D721Med (cell line): Measurements from ENCODE around the gene TOR4A.

Experiments
- DNase-seq: peaks from one replicate; pipeline ENCODE4 v3.0.0; 2011; ENCODE audit warnings: low spot score; ENCODE audit not compliant: insufficient read length
- FAIRE-seq: peaks from 2 replicates; lab custom pipeline; 2011; peaks lifted over from hg19 to GRCh38; lab: Jason Lieb, UNC
- TF ChIP-seq, protein P1 (sequence below): IDR thresholded peaks from 2 replicates; pipeline ENCODE4 v1.5.1; 2012; ENCODE audit warnings: mild to moderate bottlenecking, control low read depth; ENCODE audit not compliant: insufficient read depth; ENCODE audit errors: missing control alignments

The TOR4A gene

GRCh38 chr9:137268538-137269201 lies 8.9 kb upstream of the TOR4A start:
- no peak for FAIRE-seq
- DNase-seq: no peak
- TF ChIP-seq, protein P1, sequence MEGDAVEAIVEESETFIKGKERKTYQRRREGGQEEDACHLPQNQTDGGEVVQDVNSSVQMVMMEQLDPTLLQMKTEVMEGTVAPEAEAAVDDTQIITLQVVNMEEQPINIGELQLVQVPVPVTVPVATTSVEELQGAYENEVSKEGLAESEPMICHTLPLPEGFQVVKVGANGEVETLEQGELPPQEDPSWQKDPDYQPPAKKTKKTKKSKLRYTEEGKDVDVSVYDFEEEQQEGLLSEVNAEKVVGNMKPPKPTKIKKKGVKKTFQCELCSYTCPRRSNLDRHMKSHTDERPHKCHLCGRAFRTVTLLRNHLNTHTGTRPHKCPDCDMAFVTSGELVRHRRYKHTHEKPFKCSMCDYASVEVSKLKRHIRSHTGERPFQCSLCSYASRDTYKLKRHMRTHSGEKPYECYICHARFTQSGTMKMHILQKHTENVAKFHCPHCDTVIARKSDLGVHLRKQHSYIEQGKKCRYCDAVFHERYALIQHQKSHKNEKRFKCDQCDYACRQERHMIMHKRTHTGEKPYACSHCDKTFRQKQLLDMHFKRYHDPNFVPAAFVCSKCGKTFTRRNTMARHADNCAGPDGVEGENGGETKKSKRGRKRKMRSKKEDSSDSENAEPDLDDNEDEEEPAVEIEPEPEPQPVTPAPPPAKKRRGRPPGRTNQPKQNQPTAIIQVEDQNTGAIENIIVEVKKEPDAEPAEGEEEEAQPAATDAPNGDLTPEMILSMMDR: no peak

GRCh38 chr9:137269231-137269772 lies 8.2 kb upstream of the TOR4A start:
- TF ChIP-seq, protein P1: no peak
- DNase-seq (no peak), FAIRE-seq (no peak)

DNA sequence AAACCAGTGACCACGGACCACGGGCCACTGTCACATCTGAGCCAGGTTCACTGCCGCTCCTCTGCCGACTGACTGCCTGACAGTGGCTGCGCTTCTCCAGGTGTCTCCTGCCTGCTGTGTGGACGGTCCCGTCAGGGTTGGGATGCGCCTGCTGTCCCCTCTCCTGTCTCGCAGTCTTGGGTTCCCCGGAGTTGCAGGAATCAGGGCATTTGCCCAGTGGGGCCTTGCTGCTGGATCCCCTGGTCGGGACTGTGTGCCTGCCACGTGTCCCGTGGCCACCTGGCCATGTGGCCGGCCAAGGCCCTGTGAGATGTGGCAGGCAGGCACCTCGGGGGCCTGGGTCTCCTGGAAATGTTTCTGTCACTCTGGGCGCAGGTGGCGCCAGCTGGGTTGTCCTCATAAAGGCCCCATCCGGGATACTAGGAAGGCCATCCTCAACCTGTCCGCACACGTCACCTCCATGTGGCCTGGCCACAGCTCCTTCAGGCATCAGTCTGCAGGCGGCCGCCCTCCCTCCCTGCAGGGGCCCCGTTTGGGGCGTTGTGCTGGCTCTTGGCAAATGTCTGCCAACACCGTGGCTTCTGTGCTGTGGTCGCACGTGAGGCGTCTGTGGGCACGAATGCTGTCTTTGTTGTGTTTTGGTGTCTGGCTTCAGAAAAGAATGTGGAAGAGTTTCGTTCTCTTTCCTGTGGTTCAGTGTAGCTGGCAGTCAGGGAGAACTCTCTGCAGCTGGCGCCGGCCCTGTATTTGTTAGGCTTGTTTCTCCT lies 6.4 kb upstream of the TOR4A start:
- FAIRE-seq (no peak), DNase-seq (no peak)
- TF ChIP-seq, protein P1: no peak

DNA sequence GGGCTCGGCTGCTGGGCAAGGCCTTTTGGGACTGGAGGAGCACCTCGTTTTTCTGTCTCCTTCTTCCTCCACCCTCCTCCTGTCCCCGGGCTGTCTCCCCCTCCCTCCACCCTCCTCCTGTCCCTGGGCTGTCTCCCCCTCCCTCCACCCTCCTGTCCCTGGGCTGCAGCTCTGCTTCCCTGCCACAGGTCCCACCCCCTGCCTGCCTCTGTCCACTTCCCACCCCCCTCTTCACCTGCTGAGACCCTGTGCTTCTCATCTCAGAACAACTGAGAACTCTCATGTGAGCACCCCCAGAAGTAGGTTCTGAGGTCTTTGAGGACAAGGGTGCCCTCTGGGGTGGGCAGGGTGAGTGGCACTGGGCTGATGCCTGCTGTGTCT lies 5.8 kb upstream of the TOR4A start:
- TF ChIP-seq, protein P1: no peak
- DNase-seq: no peak
- no peak for FAIRE-seq

DNA sequence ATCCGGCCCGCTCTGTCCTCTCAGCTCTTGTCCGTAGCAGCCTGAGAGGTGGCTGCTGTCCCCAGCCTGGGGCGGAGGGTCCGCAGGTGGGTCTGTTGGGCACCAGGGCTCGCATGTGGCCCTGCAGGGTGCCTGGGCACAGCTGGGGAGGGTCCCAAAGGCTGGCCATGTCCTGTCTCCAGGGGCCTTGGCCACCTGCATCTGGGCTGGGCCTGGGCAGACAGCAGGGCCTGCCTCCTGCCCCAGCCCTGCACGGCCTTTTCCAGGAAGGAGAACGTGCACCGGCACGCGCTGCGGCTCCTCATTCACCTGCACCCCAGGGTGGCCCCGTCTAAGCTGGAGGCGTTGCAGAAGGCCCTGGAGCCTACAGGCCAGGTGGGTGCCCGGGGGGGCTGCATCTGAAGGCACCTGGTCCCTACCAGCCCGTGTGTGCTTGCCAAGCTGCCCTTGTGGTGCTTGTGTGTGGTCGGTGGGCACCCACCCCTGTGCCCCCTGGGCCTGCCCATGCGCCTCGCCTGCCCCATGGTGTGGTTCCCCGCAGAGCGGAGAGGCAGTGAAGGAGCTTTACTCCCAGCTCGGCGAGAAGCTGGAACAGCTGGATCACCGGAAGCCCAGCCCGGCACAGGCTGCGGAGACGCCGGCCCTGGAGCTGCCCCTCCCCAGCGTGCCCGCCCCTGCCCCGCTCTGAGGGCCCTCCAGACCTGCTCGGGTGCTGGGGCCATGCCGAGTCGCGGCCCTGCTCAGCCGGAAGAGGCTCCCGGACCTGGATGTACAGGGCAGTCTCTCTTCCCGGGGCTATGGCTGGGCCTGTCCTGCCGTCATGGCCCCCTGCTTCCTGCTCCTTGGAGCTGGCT lies 5.1 kb upstream of the TOR4A start:
- DNase-seq: no peak
- TF ChIP-seq, protein P1: no peak
- no peak for FAIRE-seq

GRCh38 chr9:137273095-137273490 lies 4.4 kb upstream of the TOR4A start:
- TF ChIP-seq, protein P1: no peak
- no peak for DNase-seq
- FAIRE-seq: no peak
